MCF 10A (cell line): ENCODE data around the gene NADK2. TPM values are rescaled to one million over a fixed set of nuclear protein-coding genes. Genes with fewer than 3 reads are reported as not detected.

ENCODE experiments used
- BruUV-seq: library from RNA; stranded (reverse); fragments of 400-500 nt; replicated peaks from 2 replicates; lab custom pipeline; 2021; lab: Mats Ljungman, UMichigan
- CTCF ChIA-PET: fragments of 300-600 bp; sonication (Branson Sonifier 250); formaldehyde crosslinking; extraction: SDS; loops from one replicate; lab custom pipeline; 2021; ENCODE audit warnings: antibody characterized with exemption, inconsistent platforms; lab: Yijun Ruan, JAX
- POLR2A ChIA-PET: fragments of 300-600, 350-650 bp; sonication (Branson Sonifier 250); formaldehyde crosslinking; extraction: SDS; loops from one replicate; lab custom pipeline; 2020; ENCODE audit warnings: antibody characterized with exemption, inconsistent platforms; lab: Yijun Ruan, JAX
- DNase-seq: peaks from one replicate; pipeline ENCODE4 v3.0.0-alpha.2; 2018; ENCODE audit not compliant: unreplicated experiment
- H3K27ac Mint-ChIP-seq: one replicate; pipeline ENCODE4 v1.8.0; 2022; ENCODE audit warnings: mild to moderate bottlenecking, low read depth, mixed read lengths; ENCODE audit not compliant: unreplicated experiment
- H3K27me3 Mint-ChIP-seq: one replicate; pipeline ENCODE4 v1.8.0; 2022; ENCODE audit warnings: mixed read lengths; ENCODE audit not compliant: insufficient read depth, unreplicated experiment
- H3K36me3 Mint-ChIP-seq: one replicate; pipeline ENCODE4 v1.8.0; 2022; ENCODE audit warnings: mild to moderate bottlenecking, moderate library complexity, mixed read lengths; ENCODE audit not compliant: insufficient read depth, unreplicated experiment
- H3K4me1 Mint-ChIP-seq: one replicate; pipeline ENCODE4 v1.8.0; 2022; ENCODE audit warnings: mixed read lengths; ENCODE audit not compliant: insufficient read depth, unreplicated experiment
- H3K4me3 Mint-ChIP-seq: one replicate; pipeline ENCODE4 v1.8.0; 2022; ENCODE audit warnings: mild to moderate bottlenecking, moderate library complexity, mixed read lengths; ENCODE audit not compliant: unreplicated experiment
- H3K9me3 Mint-ChIP-seq: one replicate; pipeline ENCODE4 v1.8.0; 2022; ENCODE audit warnings: mixed read lengths; ENCODE audit not compliant: unreplicated experiment
- intact Hi-C: fragments of 100-400 bp; cut with micrococcal nuclease; formaldehyde crosslinking; loops from 2 replicates; pipeline ENCODE4 v1.14.1; 2022
- total RNA-seq: library from RNA; stranded (reverse); gene quantifications from 2 replicates; pipeline ENCODE4 v1.2.3, GENCODE V29; 2022
- TF ChIP-seq, protein P1 (sequence below): fragments of 200-600 bp; IDR thresholded peaks from one replicate; pipeline ENCODE4 v1.8.0; 2022; ENCODE audit warnings: antibody characterized with exemption, mild to moderate bottlenecking; ENCODE audit not compliant: unreplicated experiment

Gene NADK2
- total RNA-seq, 1 experiment from 2014 or later: 37.1 TPM

- no peaks in the 10 kb centered on the region for H3K27me3 Mint-ChIP-seq
- peak overlapping the region; percentile 29 for H3K27ac Mint-ChIP-seq
- H3K4me1 Mint-ChIP-seq: no peaks in the 10 kb centered on the region
- H3K36me3 Mint-ChIP-seq: peaks cover 57% of the 10 kb centered on the region
- TF ChIP-seq, protein P1, sequence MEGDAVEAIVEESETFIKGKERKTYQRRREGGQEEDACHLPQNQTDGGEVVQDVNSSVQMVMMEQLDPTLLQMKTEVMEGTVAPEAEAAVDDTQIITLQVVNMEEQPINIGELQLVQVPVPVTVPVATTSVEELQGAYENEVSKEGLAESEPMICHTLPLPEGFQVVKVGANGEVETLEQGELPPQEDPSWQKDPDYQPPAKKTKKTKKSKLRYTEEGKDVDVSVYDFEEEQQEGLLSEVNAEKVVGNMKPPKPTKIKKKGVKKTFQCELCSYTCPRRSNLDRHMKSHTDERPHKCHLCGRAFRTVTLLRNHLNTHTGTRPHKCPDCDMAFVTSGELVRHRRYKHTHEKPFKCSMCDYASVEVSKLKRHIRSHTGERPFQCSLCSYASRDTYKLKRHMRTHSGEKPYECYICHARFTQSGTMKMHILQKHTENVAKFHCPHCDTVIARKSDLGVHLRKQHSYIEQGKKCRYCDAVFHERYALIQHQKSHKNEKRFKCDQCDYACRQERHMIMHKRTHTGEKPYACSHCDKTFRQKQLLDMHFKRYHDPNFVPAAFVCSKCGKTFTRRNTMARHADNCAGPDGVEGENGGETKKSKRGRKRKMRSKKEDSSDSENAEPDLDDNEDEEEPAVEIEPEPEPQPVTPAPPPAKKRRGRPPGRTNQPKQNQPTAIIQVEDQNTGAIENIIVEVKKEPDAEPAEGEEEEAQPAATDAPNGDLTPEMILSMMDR: no peak
- no TSS peak for BruUV-seq
- no peak for DNase-seq
- POLR2A ChIA-PET: interaction anchor here (1.0 to 1.4 kb wide), 2 partner anchors 29 to 38 kb away, joined by 3 to 4 read pairs; partner anchors contain the start of genes LMBRD2 and SKP2
- CTCF ChIA-PET: interaction anchor here (0.6 to 1.4 kb wide), 5 partner anchors 20 to 127 kb away, joined by 3 read pairs; no protein-coding TSS in a partner anchor
- intact Hi-C loops: no loop called here
- H3K4me3 Mint-ChIP-seq: no peak overlapping the region
- H3K9me3 Mint-ChIP-seq: no peaks in the 10 kb centered on the region
Observed at GRCh38 chr5:36180556-36181350, 61.0 kb downstream of the NADK2 start.

DNA sequence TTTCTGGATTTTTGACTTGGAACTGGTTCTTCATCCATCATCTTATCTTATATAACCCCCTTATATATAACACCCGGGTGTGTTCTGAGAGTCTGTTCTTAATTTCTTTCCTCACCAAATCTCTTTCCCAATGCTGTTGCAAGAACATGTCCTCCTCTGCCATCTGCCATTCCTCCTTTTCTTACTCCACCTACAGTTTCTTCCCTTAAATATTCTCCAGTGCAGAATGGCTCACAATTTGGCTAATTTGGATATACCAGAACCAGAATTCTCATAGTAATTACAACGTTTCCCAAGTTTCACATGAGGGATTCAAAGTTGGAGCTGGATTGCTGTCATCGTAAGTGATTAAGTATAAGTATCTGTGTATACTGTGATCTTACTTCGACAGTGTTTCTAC lies 61.8 kb downstream of the NADK2 start:
- intact Hi-C loops: loop anchor here (5.0 kb wide), 2 partner anchors 62 to 517 kb away; partner anchors contain the start of gene NADK2
- no peaks in the 10 kb centered on the region for H3K4me1 Mint-ChIP-seq
- H3K36me3 Mint-ChIP-seq: peaks cover 57% of the 10 kb centered on the region
- H3K4me3 Mint-ChIP-seq: no peak overlapping the region
- BruUV-seq: no TSS peak
- TF ChIP-seq, protein P1: no peak
- ChIA-PET CTCF (interaction anchor here (0.6 to 2.3 kb wide), 5 partner anchors 21 to 126 kb away, joined by 3 to 19 read pairs (median 3); no protein-coding TSS in a partner anchor), POLR2A (interaction anchor here (1.0 to 2.2 kb wide), 4 partner anchors 24 to 61 kb away, joined by 3 to 9 read pairs (median 4); partner anchors contain the start of genes LMBRD2, NADK2 and SKP2)
- H3K27me3 Mint-ChIP-seq: no peaks in the 10 kb centered on the region
- peak overlapping the region; percentile 29 for H3K27ac Mint-ChIP-seq
- no peaks in the 10 kb centered on the region for H3K9me3 Mint-ChIP-seq
- no peak for DNase-seq

GRCh38 chr5:36178524-36178890 lies 63.2 kb downstream of the NADK2 start:
- H3K4me3 Mint-ChIP-seq: no peak overlapping the region
- BruUV-seq: no TSS peak
- peaks cover 60% of the 10 kb centered on the region for H3K36me3 Mint-ChIP-seq
- no peak overlapping the region for H3K27ac Mint-ChIP-seq
- DNase-seq: no peak
- TF ChIP-seq, protein P1: no peak
- H3K9me3 Mint-ChIP-seq: no peaks in the 10 kb centered on the region
- ChIA-PET POLR2A (interaction anchor here (0.6 to 2.2 kb wide), 6 partner anchors 13 to 413 kb away, joined by 3 to 9 read pairs (median 3); partner anchors contain the start of gene NADK2), CTCF (interaction anchor here (0.5 to 3.1 kb wide), 36 partner anchors 10 to 1195 kb away, joined by 3 to 28 read pairs (median 4); partner anchors contain the start of gene NADK2)
- no peaks in the 10 kb centered on the region for H3K27me3 Mint-ChIP-seq
- intact Hi-C loops: loop anchor here (1.0 to 5.0 kb wide), 4 partner anchors 64 to 519 kb away; partner anchors contain the start of gene NADK2
- H3K4me1 Mint-ChIP-seq: no peaks in the 10 kb centered on the region
